Embryonic facial prominence (tissue), 1 donor: ENCODE results near the gene DIAPH3.

Experiments used
- DNase-seq: peaks from one replicate; pipeline ENCODE4 v3.0.0-alpha.2; 2016; ENCODE audit errors: extremely low spot score

The DIAPH3 gene

DNA sequence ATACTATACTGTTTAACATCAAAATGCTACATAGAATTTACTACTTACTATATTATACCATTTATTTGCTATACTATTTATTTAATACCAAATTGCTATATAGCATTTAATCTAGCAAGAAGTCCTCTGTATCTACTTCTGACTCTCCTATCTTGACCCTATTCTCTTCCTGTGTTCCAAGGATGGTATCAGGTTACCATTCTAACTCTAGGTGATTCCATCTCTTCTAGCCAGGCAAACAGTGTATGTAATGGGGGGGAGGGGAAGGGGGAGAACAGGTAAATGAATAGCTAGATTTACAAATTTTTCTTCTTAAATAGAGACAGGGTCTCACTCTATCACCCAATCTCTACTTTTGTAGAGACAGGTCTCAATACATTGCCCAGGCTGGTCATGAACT lies 200.3 kb downstream of the DIAPH3 start:
- no peak for DNase-seq

GRCh38 chr13:59962343-59962742 lies 201.4 kb downstream of the DIAPH3 start:
- DNase-seq = no peak

DNA sequence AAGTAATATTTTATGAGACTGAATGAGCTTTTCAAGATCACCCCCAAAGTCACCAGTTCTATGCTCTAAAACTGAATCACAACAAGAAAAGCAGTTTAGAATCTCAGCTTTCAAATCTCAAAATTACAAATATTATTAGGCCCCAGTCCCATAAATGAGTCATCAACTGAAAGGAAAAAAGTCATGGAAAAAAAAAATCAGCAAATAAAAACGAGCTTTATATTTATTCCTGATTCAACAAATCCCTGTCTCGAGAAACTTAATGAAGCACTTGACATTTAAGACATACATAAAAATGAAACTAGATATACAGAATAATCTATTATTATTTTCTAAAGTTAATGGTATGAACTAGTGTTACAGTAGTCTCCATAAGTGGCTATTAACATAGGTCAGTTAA lies 203.0 kb downstream of the DIAPH3 start:
- no peak for DNase-seq

DNA sequence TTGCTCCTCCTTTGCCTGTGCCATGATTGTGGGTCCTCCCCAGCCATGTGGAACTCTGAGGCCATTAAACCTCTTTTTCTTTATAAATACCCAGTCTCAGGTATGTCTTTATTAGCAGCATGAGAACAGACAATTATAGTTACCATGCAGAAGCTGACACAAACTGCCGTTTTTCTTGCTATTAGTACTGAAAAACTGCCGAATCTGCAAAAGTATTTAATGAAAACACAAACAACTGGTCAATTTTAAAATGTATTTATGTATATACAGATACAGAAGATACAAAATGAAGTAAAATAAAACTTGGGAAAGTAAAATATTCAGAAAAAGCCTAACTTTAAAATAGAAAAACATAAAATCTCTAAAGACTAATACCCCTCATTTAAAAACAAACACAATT lies 206.3 kb downstream of the DIAPH3 start:
- no peak for DNase-seq

DNA sequence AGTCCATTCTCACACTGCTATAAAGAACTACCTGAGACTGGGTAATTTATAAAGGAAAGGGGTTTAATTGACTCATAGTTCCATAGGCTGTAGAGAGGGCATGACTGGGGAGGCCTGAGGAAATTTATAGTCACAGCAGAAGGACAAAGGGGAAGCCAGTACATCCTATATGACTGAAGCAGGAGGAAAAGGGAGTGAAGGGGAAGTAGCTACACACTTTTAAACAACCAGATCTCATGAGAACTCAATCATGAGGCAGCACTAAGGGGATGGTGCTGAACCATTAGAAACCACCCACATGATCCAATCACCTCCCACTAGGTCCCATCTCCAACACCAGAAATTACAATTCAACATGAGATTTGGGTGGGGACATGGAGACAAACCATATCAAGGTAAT lies 209.1 kb downstream of the DIAPH3 start:
- DNase-seq = no peak

GRCh38 chr13:59951011-59951410 lies 212.7 kb downstream of the DIAPH3 start:
- DNase-seq = no peak

DNA sequence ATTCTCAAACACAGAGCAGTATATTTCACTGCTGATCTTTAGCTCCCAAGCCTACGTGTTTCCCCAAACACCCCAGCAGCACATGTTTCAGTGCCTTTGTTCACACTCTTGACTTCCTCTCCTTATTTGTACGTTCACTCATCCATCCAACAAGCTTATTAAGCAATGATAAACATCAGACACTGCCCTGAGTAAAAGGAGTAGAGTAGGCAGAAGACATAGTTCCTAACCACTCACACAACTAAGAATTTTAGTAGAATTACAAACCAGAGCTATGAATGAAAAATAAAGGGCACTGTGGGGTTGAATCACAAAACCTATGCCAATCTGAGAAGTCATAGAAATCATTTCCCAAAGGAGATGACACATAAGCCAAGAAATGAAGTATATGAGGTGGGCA lies 213.5 kb downstream of the DIAPH3 start:
- DNase-seq = no peak

- no peak for DNase-seq
Observed at GRCh38 chr13:59948686-59949085, 215.0 kb downstream of the DIAPH3 start.

- DNase-seq = no peak
Observed at GRCh38 chr13:59946944-59947343, 216.8 kb downstream of the DIAPH3 start.

GRCh38 chr13:59931621-59932020 lies 232.1 kb downstream of the DIAPH3 start:
- DNase-seq = no peak

GRCh38 chr13:59924256-59924655 lies 239.5 kb downstream of the DIAPH3 start:
- DNase-seq = no peak

- DNase-seq = no peak
Observed at GRCh38 chr13:59915252-59915651, 248.5 kb downstream of the DIAPH3 start.

DNA sequence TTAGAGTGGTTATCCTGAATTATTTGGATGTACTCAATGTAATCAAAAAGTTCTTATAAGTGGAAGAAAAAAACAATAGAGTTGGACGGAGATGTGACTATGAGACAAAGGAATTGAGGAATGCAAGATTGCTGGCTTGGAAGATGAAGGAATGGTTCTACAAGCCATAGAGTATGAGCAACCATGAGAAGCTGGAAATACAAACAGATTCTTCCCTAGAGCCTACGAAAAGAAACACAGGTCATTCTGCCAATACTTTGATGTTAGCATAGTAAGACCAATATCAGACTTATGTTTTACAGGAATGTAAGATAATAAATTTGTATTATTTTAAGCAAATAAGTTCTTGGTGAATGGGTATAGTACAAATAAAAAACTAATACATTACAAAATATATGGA lies 249.2 kb downstream of the DIAPH3 start:
- DNase-seq = no peak

- peak; percentile 9 for DNase-seq
Observed at GRCh38 chr13:59906413-59907049, 257.2 kb downstream of the DIAPH3 start.

DNA sequence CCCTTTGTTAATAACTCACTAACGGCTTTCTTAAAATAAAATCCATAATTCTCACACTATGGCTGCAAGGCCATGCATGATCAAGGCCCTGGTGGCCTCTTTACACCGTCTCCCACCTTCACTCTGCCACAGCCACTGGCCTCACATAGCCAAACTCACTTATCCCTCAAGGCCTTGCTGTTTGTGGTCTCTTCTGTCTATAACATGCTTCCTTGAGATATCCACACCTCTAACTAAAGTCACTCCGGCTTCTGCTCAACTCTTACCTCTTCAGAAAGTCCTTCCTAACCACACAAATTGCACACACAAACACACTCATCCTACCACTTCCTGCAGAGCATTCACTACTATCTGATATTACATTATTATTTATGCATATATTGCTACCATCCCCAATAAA lies 262.5 kb downstream of the DIAPH3 start:
- no peak for DNase-seq

GRCh38 chr13:59898066-59898465 lies 265.7 kb downstream of the DIAPH3 start:
- no peak for DNase-seq

DNA sequence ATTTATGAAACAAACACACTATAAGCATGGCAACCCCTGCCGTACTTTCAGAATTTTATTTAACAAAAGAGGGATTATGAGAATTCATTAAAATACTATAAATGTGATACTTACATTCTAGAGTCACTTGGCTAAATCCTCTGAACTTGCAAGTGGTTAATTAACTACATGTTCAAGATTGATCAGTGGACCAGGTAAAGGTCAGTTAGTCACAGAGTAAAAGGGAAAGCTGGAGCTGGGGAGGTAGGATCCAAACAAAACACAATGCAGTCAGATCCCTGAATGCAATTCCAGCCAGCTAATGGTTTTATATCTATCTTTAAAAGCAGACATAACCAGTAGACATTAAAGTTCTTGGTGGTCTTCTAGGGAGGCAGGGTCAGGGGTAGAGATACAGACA lies 270.5 kb downstream of the DIAPH3 start:
- DNase-seq = no peak

DNA sequence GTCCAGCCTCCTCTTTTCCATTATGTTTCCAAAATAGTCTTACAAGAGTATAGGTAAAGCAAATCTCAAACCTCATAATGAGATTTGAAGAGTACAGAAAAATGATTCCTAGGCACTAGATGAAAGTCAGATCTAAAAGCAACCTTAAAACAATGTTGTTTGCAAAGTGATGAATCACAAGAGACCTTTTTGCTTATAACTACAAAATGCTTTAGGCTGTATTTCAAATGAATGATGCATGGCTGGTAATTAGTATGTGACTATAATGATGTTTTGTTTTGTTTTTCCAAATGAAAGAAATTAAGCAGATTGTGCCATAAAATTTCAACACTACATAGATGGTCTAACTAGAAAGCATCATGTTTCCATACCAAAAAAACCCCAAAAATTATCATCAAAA lies 272.7 kb downstream of the DIAPH3 start:
- no peak for DNase-seq

GRCh38 chr13:59890054-59890453 lies 273.7 kb downstream of the DIAPH3 start:
- DNase-seq = no peak

GRCh38 chr13:59888408-59888807 lies 275.3 kb downstream of the DIAPH3 start:
- DNase-seq = no peak

DNA sequence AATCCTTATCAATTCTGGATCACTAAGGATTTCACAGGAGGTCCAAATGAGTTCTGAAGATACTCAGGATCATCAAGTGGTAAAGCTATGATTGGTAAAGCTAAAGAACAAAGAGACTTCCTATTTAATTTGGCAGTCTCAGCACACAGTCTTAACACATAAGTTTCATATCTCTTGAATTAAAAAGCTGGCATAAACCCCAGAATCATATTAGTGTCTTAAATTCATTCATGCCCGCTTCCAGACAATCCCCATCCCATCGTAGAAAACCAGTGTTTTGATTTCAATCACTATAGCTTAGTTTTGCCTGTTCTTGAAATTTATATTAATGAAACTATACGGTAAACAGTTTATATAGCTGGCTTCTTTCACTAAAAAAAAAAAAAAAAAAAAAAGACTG lies 278.7 kb downstream of the DIAPH3 start:
- no peak for DNase-seq

DNA sequence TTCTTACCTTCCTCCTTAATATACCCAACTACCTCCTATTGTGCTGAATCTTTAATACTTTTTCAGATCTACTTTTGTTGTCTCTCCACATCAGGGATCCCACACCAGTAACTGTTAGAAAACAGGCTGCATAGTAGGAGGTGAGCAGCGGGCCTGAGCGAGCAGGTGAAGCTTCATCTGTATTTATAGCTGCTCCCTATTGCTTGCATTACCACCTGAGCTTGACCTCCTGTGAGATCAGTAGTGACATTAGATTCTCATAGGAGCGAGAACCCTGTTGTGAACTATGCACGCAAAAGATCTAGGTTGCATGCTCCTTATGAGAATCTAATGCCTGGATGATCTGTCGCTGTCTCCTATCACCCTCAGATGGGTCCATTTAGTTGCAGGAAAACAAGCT lies 279.8 kb downstream of the DIAPH3 start:
- no peak for DNase-seq

DNA sequence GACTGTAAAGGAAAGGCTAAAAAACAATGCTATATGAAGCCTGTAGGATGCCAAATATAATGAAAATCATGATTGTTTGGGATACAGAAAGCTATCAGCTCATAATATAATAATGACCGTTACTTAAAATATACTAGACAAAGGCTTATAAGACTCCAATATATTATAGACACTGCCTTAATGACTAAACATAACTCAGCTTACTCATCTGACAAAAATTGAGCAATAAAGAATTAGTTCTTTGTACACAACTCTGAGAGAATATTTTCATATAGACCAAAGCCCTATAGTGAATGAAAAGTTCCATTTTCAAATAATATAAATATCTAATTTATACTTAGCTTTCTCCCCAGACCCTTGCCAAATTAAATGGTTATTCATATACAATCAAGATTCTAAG lies 283.3 kb downstream of the DIAPH3 start:
- DNase-seq = no peak

DNA sequence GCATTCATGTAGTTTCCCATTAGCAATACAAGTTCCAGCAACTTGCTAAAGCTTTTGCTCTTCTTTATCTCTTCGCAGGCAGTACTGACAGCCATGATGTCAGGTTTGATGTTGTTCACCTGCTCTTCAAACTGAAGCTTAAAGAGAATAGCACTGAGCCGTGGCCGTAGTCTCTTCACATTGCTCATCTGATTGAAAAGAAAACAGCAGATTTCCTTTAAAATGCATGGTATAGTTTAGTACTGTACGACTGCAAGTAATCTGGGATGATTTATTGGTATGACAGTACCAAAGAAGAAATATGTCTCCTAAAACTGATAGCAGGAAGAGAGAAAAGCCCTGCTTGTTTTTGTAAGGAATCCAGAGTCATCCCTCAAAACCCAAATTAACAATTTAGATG lies 284.4 kb downstream of the DIAPH3 start:
- DNase-seq = no peak
